Left renal cortex interstitium (tissue), 4 donors: Measurements from ENCODE around the gene RNF4. TPM values are rescaled to one million over a fixed set of nuclear protein-coding genes. Genes with fewer than 3 reads are reported as not detected.
"Not testable (repeated sequence)": the region's sequence is repeated elsewhere in the genome, so short reads cannot be mapped to it uniquely, and the experiment has no call there.

ENCODE experiments used
- DNase-seq, 4 donors: peaks; one replicate each; pipeline ENCODE4 v3.0.0-alpha.2; 2013; ENCODE audit warnings: low read depth in 4 of 4, low spot score in 2 of 4, missing footprints in 1 of 4
- polyA plus RNA-seq, 4 donors: library from polyadenylated mRNA; unstranded; fragments of 120-200 nt; gene quantifications; one replicate each; pipeline ENCODE4 v1.2.1, GENCODE V29; 2013; ENCODE audit not compliant: insufficient read length in 4 of 4

The RNF4 gene
- polyA plus RNA-seq, 4 donors = 66.5 to 71.8 (median 70.9) TPM

DNA sequence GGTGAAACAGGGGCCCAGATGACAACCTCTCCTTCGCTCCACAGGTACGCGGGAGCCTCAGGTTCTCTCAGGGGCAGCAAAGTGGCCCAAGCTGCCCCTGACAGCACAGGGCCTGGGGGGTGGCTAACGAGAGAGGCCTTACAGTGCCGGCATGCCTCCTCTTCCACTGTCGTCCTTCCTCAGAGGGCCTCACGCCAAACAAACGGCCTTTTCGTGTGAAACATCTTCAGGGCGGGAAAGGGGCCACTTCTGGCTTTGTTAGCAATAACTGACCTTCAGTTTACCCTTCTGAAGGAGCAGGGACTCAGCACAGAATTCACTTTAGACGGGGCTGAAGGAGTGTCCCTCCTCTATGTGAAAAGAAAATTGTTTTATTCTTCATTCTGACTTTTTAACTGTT is 46.0 kb downstream of the RNF4 start:
- not testable (repeated sequence) for DNase-seq

DNA sequence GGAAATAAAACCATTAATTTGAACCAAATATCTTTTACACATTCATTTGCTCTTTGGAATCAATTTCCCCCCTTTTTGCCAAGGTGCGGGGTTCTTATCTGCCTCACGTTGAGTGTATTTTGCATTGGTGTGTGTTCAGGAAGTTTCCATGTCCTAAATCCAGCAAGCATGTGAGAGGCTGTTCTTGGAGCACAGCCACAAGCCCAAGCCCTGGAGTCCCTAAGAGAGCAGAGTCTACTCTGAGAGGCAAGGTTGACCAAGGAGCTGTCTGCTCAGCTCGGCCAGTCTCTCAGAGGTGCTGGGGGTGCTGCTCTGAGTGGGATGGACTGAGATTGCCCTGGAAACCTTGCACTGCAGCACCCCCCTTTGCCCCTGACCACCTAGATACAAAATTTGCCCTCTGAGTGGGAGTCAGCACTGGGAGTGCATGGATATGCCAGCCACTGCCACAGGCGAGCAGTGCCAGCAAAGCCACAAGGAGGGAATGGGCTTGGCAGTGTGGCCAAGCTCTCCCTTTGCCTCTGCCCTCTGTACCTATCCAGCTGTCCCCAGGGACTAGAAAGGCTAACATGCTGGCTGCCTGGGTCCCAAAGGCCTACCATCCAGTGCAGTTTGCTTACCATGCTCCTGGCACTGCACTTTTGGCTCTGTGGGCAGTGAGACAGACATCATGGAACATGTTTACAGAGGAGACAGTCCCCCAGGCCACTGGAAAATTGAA is 47.1 kb downstream of the RNF4 start:
- no peak for DNase-seq

DNA sequence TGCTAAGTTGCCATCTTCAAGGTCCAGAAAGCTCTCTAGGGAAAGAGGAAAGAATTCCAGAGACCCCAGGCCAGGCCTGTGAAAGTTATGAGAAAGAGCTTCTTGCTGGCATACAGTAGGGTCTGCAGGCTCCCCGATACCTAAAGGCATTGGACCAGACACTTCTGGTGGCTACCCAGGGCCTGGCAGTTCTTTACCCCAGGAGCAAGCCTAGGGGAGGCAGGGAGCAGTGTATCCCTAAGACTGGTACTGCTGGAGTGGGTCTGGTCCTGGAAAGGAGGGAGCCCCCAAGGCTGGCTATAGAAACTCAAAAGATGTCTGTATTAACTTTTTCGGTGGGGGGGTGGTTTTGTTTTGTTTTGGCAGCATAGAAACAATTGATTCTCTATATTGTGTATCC is 47.7 kb downstream of the RNF4 start:
- DNase-seq = no peak

DNA sequence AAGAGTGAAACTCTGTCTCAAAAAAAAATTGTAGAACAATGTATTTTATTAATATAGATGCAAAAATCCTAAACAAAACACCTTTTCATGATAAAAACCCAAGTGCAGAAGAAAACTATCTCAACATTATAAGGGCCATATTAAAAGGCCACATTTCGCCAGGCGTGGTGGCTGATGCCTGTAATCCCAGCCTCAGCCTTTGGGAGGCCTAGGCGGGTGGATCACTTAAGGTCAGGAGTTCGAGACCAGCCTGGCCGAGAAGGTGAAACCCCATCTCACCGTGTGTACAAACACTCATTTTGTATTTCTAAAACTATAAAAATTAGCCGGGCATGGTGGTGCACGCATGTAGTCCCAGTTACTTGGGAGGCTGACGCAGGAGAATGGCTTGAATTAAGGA is 57.7 kb downstream of the RNF4 start:
- no peak for DNase-seq

DNA sequence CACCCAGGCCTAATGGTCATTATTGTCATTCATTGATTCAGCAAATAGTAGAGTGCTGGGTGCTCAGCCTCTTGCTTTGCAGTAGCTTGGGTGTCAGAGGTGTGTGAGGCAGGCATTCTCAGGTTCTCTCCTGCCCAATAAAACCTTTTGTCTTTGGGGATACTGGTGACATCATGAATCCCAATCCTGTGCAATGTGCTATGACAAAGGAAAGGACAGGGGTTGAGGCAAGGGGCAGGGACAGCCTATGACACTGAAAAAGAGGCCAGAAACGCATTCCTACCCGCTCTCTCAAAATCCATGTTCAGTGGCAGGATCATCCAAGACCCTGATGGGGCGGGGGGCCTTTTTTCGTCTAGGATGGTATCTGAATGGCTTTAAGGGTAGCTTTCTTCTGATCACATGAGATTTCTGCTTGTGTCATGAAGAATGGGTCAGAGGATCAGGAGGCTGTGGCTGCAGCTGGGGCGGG is 66.0 kb downstream of the RNF4 start:
- DNase-seq = peak in 1 of 4 donors; percentile 4

DNA sequence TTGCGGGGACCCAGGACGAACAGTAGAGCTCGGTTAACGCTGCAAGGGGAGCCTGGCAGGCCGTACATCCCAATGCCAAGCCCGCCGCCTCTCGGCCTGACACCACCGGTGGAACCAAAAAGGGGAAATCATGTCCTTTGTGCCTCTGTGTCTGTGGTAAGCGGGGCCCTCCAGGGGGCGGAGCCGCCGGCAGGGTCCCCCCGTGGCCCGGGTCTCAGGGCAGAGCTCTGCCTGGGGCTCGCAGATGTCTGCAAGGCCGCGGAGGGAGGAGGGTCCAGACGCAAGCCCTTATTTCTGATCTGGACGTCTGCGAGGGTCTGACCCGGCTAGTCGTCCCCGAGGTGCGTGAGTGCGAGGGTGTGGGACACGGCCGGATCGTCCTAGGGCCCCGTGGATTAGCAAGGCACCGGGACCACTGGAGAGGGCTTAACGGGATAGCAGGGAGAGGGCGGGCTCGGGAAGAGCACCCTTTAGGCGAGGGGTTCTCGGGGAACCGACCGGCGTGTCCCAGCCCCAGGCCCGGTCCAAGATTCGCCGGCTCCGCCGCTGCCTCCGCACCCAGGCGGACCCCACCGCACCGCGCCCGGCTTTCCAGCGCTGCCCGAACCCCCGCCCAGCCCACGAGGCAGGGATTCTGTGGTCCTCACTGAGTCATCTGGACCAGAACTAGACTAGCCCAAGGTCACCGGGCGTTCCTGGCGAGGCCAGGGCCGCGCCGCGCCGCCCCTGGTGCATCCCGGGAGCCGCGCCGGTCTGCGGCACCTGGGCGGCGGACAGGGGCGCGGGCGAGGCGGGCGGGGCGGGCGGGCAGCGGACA is 66.7 kb downstream of the RNF4 start:
- peak; percentile 24 to 37 (median 32) for DNase-seq

DNA sequence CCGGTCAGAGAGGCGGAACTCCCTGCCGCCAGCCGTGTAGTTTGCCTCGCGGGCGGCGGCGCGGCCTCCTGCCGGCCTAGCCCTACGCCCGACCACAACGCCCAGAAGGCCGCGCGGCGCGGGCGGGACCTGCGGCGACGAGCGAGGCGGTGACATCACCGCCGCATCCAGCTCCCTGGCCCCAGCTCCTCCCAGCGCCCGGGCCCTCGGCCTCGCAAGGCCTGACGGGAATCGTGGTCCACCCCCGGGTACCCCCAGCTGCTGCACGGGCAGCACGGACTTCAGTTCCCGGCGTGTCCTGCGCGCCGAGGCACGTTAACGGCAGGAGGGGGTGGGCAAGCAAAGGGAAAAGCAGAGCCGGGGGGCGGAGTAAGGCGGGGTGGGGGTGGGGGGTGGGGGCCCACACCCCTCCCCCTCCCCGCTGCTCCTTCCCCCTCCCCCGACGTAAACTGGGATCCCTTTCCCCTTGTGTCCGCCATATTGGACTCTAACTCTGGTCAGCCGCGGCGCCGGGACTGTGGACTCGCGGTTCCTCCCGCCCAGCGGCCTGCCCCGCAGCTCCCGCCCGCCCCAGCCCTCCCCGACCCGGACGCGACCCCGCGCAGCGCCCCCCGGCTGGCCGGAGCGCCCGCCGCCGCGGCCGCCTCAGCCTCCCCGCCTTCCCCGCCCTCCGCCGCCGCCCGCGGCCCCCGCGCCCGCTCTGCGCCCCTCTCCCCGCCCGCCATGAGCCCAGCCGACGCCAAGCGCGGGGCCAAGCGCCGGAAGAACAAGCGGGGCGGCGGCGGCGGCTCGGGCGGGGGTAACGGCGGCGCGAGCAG is 67.5 kb downstream of the RNF4 start, which contains the start of gene FAM193A:
TSS of gene FAM193A (plus strand) at position 455 of the 818 bp plus-strand sequence. CDS start at position 724, 269 bp downstream.
- peak; percentile 88 to 98 (median 97) for DNase-seq

DNA sequence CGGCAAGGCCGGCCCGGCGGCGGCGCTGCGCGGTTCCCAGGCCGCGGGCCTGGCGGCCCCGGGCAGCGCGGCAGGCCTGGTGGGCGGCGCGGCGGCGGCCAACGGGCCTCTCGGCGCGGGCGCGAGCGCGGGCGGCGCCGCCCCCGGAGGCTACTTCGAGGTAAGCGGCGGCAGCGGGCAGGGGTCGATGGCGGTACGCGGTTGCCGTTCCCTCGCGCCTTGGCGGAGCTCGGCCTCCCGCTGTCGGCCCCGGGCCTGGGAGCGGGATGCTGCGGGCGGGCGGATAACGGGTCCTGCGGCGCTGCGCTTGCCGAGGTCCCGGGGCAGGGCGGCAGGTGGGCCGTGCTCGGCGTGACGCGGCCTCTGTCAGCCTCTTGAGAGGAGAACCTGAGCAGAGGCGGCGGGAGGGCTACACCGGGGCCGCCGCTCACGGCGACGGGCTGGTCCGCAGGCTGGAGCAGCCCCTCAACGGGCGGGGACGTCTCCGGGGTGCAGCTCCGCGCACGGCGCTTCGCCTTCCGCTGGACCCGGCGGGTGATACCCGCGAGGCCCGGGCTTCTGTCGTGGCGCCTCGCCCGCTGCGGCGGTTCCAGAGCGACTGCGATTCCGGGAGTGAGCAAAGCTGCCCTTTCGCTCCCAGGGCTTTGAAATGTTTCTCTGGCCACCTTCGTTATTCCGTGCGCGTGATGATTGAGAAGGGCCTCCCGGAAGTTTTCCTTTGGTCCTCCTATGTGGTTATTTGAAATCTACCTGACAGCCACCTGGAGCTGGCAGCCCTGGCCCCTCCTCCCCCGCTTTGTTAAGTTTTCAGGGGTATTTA is 68.3 kb downstream of the RNF4 start:
- peak; percentile 16 to 34 (median 30) for DNase-seq

DNA sequence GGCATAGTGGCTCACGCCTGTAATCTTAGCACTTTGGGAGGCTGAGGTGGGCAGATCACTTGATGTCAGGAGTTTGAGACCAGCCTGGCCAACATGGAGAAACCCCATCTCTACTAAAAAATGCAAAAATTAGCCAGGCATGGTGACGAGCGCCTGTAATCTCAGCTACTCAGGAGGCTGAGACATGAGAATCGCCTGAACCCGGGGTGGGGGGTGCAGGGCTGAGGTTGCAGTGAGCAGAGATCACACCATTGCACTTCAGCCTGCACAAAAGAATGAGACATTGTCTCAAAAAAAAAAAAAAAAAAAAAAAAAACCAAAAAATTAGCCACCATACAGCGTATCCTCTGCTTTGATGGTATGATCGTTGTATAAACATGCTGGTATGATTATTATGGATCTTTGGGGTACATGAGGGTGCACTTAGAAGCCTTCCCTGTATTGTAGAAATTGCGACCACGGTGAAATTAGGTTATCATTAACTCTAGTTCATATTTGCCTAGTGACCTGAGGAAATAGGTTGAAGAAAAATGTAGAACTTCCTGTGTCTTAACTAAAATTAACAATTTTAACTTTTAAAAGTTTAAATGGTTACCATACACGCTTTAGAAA is 74.8 kb downstream of the RNF4 start:
- not testable (repeated sequence) for DNase-seq

DNA sequence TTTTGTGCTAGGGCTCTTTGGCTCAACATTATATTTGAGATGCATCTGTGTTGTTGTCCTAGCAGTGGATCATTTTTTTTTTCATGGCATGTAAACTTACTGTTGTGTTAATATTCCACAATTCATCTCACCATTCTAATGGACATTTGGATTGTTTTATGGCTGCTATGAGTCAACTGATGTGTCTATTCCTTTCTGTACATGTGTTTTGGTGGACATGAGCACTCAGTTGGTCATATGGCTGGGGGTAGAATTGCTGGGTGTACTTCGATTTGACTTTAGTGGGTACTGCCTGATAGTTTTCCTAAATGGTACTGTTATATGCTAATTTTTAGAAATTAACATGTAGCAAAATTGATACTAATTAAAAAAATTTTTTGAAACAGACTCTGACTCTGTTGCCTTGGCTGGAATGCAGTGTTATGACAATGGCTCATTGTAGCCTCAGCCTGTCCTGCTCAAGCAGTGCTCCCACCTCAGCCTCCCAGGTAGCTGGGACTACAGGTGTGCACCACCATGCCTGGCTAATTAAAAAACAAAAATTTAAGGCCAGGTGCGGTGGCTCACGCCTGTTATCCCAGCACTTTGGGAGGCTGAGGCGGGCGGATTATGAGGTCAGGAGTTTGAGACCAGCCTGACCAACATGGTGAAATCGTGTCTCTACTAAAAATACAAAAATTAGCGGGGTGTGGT is 76.6 kb downstream of the RNF4 start:
- no peak for DNase-seq

DNA sequence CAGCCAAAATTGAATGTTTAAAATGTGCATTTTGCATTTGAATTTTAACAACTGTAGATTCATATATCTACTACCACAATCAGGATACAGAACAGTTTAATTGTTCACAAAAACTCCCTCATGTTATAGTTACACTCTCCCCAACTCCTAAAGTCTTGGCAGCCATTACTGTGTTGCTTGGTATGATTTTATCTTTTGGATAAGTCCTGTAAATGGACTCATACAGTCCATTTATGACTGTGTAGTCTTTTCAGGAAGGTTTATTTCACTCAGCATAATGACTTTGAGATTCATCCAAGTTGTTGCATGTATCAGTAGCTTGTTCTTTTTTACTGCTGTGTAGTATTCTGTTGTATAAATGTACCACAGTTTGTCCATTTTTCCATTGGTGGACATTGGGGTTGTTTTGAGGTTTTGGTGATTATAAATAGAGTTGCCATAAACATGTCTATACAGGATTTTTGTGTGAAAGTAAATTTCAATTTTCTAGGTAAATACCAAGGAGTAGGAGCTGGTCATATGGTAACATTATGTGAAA is 77.4 kb downstream of the RNF4 start:
- DNase-seq = no peak

DNA sequence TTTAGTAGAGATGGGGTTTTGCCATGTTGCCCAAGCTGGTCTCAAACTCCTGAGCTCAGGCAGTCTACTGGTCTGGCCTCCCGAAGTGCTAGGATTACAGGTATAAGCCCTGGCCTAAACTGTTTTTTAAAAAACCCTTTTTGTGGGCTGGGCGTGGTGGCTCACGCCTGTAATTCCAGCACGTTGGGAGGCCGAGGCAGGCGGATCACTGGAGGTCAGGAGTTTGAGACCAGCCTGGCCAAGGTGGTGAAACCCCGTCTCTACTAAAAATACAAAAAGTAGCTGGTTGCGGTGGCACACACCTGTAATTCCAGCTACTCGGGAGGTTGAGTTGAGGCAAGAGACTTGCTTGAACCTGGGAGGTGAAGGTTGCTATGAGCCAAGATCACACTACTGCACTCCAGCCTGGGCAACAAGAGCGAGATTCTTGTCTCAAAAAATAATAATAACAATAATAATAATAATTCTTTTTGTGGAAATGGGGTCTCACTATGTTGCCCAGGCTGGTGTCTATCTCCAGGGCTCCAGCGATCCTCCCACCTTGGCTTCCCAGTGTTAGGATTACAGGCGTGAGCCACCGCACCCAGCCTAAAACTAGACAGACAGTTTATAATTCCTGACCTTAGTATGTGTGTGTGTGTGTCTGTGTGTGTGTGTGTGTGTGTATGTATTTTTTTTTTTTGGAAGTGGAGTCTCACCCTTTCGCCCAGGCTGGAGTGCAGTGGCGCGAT is 78.2 kb downstream of the RNF4 start:
- DNase-seq = not testable (repeated sequence)

DNA sequence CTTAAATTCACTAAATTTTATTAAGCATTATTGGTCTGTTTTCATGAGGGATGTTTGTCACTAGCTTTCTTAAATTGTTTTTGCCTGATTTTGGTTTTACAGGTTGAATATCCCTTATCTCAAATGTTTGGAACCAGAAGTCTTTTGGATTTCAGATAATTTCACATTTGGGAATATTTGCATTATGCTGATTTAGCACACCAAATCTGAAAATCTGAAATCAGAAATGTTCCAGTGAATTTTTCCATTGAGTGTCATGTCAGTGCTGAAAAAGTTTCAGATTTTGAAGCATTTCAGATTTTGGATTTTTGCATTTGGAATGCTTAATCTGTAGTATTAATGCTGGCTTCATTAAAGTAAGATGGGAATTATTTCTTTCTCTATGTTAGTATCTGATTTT is 82.2 kb downstream of the RNF4 start:
- DNase-seq = no peak

DNA sequence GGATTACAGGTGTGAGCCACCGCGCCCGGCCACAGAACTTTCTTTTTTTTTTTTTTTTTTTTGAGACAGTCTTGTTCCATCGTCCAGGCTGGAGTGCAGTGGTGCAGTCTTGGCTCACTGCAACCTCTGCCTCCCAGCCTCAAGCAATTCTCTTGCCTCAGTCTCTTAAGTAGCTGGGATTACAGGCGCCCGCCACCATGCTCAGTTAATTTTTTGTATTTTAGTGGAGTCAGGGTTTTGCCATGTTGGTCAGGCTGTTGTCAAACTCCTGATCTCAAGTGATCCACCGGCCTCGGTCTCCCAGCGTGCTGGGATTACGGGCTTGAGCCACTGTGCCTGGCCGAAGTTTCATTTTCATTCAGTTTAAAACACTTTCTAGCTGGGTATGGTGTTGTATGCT is 83.9 kb downstream of the RNF4 start:
- DNase-seq = no peak

DNA sequence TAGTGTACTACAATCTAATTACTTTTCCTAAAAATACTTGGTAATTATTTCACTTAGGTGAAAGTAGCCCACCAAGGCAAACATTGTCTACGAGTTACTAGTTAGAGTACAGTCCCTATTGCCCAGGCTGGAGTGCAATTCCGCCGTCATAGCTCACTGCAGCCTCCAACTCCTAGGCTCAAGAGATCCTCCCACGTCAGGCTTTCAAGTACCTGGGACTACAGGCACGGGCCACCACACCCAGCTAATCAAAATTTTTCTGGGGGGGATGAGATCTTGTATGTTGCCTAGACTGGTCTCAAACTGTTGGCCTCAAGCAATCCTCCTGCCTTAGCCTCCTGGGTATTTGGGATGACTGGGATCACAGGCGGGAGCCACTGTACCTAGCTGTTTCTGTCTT is 89.4 kb downstream of the RNF4 start:
- DNase-seq = no peak

DNA sequence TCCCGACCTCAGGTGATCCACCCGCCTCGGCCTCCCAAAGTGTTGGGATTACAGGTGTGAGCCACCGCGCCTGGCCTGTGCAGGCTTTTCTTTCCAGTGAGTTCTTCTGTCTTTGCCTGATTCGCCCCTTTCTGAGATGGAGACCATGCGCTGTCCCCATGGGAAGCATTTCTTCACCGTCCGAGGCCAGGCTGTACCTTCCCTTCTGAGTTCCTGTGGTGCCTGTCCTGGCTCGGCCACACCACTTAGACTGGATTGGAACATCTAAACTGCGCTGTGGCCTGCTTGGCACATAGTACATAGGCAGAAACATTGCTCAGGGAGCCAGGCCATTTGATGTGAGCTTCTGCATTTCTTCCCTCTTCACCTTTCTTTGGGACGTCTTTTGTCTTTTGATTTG is 91.3 kb downstream of the RNF4 start:
- DNase-seq = no peak
